ENCODE measurements around the gene DPM3.
A peak's percentile ranks its signal among the peaks of the same experiment; 100 is the strongest.
"Not testable (repeated sequence)": the region's sequence is repeated elsewhere in the genome, so short reads cannot be mapped to it uniquely, and the experiment has no call there.

Gene DPM3, protein sequence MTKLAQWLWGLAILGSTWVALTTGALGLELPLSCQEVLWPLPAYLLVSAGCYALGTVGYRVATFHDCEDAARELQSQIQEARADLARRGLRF
- 3.5 to 4.7 (median 4.2) reads per million in 3 donors for total RNA-seq

DNA sequence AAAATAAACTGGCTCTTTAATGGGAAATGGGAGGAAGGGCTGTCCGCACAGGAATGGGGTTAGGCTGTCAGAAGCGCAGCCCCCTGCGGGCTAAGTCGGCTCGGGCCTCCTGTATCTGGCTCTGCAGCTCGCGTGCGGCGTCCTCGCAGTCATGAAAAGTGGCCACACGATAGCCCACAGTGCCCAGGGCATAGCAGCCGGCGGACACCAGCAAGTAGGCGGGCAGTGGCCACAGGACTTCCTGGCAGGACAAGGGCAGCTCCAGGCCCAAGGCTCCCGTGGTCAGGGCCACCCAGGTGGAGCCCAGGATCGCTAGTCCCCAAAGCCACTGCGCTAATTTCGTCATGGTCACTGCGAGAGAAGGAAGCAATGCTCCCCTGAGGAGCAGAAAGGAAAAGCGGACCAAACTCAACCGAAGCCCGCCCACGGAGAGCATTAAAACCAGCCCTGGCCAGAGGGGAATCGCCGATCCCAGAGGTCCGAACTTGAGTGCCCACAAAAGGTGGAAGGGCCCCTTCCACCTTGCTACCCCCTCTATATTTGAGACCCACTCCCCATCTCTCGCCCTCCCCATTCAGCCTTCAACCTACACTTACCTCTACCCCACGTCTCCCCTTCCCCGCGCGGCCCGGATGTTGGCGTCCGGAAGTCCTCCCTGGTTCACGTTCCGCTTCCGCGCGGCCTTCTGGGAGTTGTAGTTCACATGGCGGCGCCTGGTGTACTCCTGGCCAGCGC, at the start of gene DPM3:
Gene DPM3, minus strand, starts transcription at position 637 of the 735 bp plus-strand sequence. Its CDS starts 291 bp downstream, at position 346.
- Histone ChIP-seq H3K36me3 (ENCODE audit: control insufficient read depth, insufficient read depth, low read length) (no peaks in the 10 kb centered on the region), H3K27ac (ENCODE audit: insufficient read depth, low read length, poor library complexity, severe bottlenecking) (peak within 1 kb of the TSS; percentile 78), H3K9me3 (ENCODE audit: control insufficient read depth, low read length) (no peaks in the 10 kb centered on the region), H3K4me3 (ENCODE audit: insufficient read depth, low read depth, low read length, poor library complexity, severe bottlenecking) (peak within 1 kb of the TSS; percentile 71), H3K4me1 (ENCODE audit: control insufficient read depth, insufficient read depth, low read length, poor library complexity, severe bottlenecking) (peaks cover 24% of the 10 kb centered on the region), H3K27me3 (replicated peaks; ENCODE audit: control insufficient read depth, insufficient read depth, low read length, poor library complexity, severe bottlenecking) (no peaks in the 10 kb centered on the region)
- DNase-seq, result peak; percentile 70 to 82 (median 79)

DNA sequence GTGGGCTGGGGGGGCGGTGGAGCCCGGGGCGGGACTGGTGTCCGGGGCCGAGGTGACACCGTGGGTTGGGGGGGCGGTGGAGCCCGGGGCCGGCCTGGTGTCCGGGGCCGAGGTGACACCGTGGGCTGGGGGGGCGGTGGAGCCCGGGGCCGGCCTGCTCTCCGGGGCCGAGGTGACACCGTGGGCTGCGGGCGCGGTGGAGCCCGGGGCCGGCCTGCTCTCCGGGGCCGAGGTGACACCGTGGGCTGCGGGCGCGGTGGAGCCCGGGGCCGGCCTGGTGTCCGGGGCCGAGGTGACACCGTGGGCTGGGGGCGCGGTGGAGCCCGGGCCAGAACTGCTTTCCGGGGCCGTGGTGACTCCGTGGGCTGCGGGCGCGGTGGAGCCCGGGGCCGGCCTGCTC, 49.6 kb upstream of the DPM3 start:
- not testable (repeated sequence) for H3K27me3 ChIP-seq (replicated peaks; ENCODE audit: control insufficient read depth, insufficient read depth, low read length, poor library complexity, severe bottlenecking); H3K36me3 ChIP-seq (ENCODE audit: control insufficient read depth, insufficient read depth, low read length); H3K9me3 ChIP-seq (ENCODE audit: control insufficient read depth, low read length); H3K27ac ChIP-seq (ENCODE audit: insufficient read depth, low read length, poor library complexity, severe bottlenecking); H3K4me3 ChIP-seq (ENCODE audit: insufficient read depth, low read depth, low read length, poor library complexity, severe bottlenecking); DNase-seq
- H3K4me1 ChIP-seq (ENCODE audit: control insufficient read depth, insufficient read depth, low read length, poor library complexity, severe bottlenecking), result peaks cover 24% of the 10 kb centered on the region

DNA sequence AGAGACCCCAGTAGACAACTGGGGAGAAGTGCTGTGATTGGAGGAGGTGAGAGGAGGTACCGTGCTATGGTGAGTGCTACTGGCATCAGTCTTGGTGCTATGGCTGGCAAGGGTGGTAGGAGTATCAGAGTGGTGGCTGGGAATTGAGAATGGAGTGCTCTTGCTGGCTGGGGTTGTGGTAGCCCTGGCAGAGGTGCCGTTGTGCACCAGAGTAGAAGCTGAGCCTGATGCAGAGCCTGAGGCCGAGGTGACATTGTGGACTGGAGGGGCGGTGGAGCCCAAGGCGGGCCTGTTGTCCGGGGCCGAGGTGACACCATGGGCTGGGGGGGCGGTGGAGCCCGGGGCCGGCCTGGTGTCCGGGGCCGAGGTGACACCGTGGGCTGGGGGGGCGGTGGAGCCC, 47.9 kb upstream of the DPM3 start:
- no peak overlapping the region for H3K4me3 ChIP-seq (ENCODE audit: insufficient read depth, low read depth, low read length, poor library complexity, severe bottlenecking)
- H3K4me1 ChIP-seq (ENCODE audit: control insufficient read depth, insufficient read depth, low read length, poor library complexity, severe bottlenecking), result peaks cover 12% of the 10 kb centered on the region
- no peaks in the 10 kb centered on the region for H3K9me3 ChIP-seq (ENCODE audit: control insufficient read depth, low read length)
- DNase-seq, result no peak
- H3K36me3 ChIP-seq (ENCODE audit: control insufficient read depth, insufficient read depth, low read length), result no peaks in the 10 kb centered on the region
- no peak overlapping the region for H3K27ac ChIP-seq (ENCODE audit: insufficient read depth, low read length, poor library complexity, severe bottlenecking)
- H3K27me3 ChIP-seq (replicated peaks; ENCODE audit: control insufficient read depth, insufficient read depth, low read length, poor library complexity, severe bottlenecking), result no peaks in the 10 kb centered on the region

- Histone ChIP-seq H3K36me3 (ENCODE audit: control insufficient read depth, insufficient read depth, low read length) (no peaks in the 10 kb centered on the region), H3K4me3 (ENCODE audit: insufficient read depth, low read depth, low read length, poor library complexity, severe bottlenecking) (no peak overlapping the region), H3K9me3 (ENCODE audit: control insufficient read depth, low read length) (no peaks in the 10 kb centered on the region), H3K27ac (ENCODE audit: insufficient read depth, low read length, poor library complexity, severe bottlenecking) (no peak overlapping the region), H3K4me1 (ENCODE audit: control insufficient read depth, insufficient read depth, low read length, poor library complexity, severe bottlenecking) (peaks cover 7% of the 10 kb centered on the region), H3K27me3 (replicated peaks; ENCODE audit: control insufficient read depth, insufficient read depth, low read length, poor library complexity, severe bottlenecking) (no peaks in the 10 kb centered on the region)
- DNase-seq, result no peak
Observed at GRCh38 chr1:155187456-155187891, 47.1 kb upstream of the DPM3 start.

DNA sequence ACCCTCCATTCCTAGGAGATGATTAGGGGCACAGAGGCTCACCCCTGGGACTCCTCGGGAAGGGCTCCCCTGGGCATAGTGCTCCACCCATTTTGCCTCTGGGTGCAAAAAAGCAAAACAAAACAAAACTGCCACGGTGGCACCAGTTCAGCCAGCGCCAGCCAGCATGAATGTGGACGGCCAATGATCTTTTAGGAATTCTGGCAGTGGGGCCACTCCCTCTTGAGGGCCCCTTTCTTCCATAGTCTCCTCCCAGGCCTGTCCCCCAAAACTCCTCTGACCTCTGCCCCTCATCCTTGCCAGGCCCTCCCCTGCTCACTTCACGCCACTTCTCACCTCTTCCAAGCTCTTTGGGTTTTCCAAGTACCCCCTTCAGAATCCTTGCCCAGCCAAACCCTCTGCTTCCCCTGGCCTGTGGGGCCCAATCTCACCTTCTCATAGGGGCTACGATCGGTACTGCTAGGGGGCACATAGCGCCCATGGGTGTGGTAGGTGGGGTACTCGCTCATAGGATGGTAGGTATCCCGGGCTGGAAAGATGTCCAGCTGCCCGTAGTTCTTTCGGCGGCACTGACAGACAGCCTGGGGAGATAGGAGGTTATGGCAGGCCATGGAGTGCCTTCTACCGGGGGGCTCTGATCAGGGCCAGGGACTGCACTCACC, 46.6 kb upstream of the DPM3 start:
- Histone ChIP-seq H3K4me3 (ENCODE audit: insufficient read depth, low read depth, low read length, poor library complexity, severe bottlenecking) (no peak overlapping the region), H3K9me3 (ENCODE audit: control insufficient read depth, low read length) (no peaks in the 10 kb centered on the region), H3K36me3 (ENCODE audit: control insufficient read depth, insufficient read depth, low read length) (peaks cover 5% of the 10 kb centered on the region), H3K27ac (ENCODE audit: insufficient read depth, low read length, poor library complexity, severe bottlenecking) (no peak overlapping the region), H3K4me1 (ENCODE audit: control insufficient read depth, insufficient read depth, low read length, poor library complexity, severe bottlenecking) (peaks cover 1% of the 10 kb centered on the region), H3K27me3 (replicated peaks; ENCODE audit: control insufficient read depth, insufficient read depth, low read length, poor library complexity, severe bottlenecking) (no peaks in the 10 kb centered on the region)
- no peak for DNase-seq

GRCh38 chr1:155186067-155186793, 45.9 kb upstream of the DPM3 start:
- Histone ChIP-seq H3K4me1 (ENCODE audit: control insufficient read depth, insufficient read depth, low read length, poor library complexity, severe bottlenecking) (no peaks in the 10 kb centered on the region), H3K36me3 (ENCODE audit: control insufficient read depth, insufficient read depth, low read length) (peaks cover 11% of the 10 kb centered on the region), H3K9me3 (ENCODE audit: control insufficient read depth, low read length) (no peaks in the 10 kb centered on the region), H3K4me3 (ENCODE audit: insufficient read depth, low read depth, low read length, poor library complexity, severe bottlenecking) (no peak overlapping the region), H3K27me3 (replicated peaks; ENCODE audit: control insufficient read depth, insufficient read depth, low read length, poor library complexity, severe bottlenecking) (no peaks in the 10 kb centered on the region), H3K27ac (ENCODE audit: insufficient read depth, low read length, poor library complexity, severe bottlenecking) (no peak overlapping the region)
- no peak for DNase-seq

DNA sequence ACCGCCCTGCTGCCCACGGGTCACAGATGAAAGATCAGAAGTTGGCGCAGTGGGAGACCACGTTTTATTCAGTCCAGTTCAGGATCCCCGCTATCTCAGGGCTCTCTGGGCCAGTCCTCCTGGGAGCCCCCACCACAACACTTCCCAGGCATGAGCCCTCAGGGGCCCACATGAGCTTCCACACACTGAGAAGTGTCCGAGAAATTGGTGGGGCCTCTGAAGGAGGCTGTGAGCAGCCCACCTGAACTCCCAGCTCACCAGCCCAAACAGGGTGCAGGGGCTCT, 45.4 kb upstream of the DPM3 start:
- H3K36me3 ChIP-seq (ENCODE audit: control insufficient read depth, insufficient read depth, low read length), result peaks cover 14% of the 10 kb centered on the region
- H3K4me3 ChIP-seq (ENCODE audit: insufficient read depth, low read depth, low read length, poor library complexity, severe bottlenecking), result no peak overlapping the region
- no peaks in the 10 kb centered on the region for H3K9me3 ChIP-seq (ENCODE audit: control insufficient read depth, low read length)
- H3K27ac ChIP-seq (ENCODE audit: insufficient read depth, low read length, poor library complexity, severe bottlenecking), result no peak overlapping the region
- no peak for DNase-seq
- H3K27me3 ChIP-seq (replicated peaks; ENCODE audit: control insufficient read depth, insufficient read depth, low read length, poor library complexity, severe bottlenecking), result no peaks in the 10 kb centered on the region
- H3K4me1 ChIP-seq (ENCODE audit: control insufficient read depth, insufficient read depth, low read length, poor library complexity, severe bottlenecking), result no peaks in the 10 kb centered on the region

GRCh38 chr1:155184835-155185782, 44.8 kb upstream of the DPM3 start:
- Histone ChIP-seq H3K4me3 (ENCODE audit: insufficient read depth, low read depth, low read length, poor library complexity, severe bottlenecking) (no peak overlapping the region), H3K4me1 (ENCODE audit: control insufficient read depth, insufficient read depth, low read length, poor library complexity, severe bottlenecking) (no peaks in the 10 kb centered on the region), H3K27me3 (replicated peaks; ENCODE audit: control insufficient read depth, insufficient read depth, low read length, poor library complexity, severe bottlenecking) (no peaks in the 10 kb centered on the region), H3K27ac (ENCODE audit: insufficient read depth, low read length, poor library complexity, severe bottlenecking) (no peak overlapping the region), H3K36me3 (ENCODE audit: control insufficient read depth, insufficient read depth, low read length) (peaks cover 14% of the 10 kb centered on the region), H3K9me3 (ENCODE audit: control insufficient read depth, low read length) (no peaks in the 10 kb centered on the region)
- DNase-seq, result no peak

DNA sequence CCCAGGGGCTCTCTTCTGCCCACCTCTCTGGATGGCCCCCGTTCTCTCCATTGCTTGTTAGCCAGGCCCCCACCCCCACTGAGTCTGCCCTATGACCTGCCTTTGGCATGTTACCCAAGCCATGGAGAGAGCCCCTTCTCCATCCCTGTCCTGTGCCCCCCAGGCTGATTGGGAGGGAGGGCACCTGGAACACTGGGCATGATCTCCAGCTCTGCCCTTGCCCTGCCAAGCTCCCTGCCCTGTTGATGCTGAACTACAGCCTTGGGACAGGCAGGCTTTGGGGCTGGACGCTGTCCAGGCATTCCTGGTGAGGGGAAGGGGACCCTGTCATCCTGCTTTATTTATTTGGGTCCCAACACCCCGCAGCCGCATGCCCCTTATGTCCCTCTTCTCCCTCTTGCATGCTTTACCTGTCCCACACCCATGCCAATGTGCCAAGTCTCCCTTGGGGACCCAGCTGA, 44.0 kb upstream of the DPM3 start:
- no peaks in the 10 kb centered on the region for H3K27me3 ChIP-seq (replicated peaks; ENCODE audit: control insufficient read depth, insufficient read depth, low read length, poor library complexity, severe bottlenecking)
- H3K9me3 ChIP-seq (ENCODE audit: control insufficient read depth, low read length), result no peaks in the 10 kb centered on the region
- H3K4me3 ChIP-seq (ENCODE audit: insufficient read depth, low read depth, low read length, poor library complexity, severe bottlenecking), result no peak overlapping the region
- H3K4me1 ChIP-seq (ENCODE audit: control insufficient read depth, insufficient read depth, low read length, poor library complexity, severe bottlenecking), result no peaks in the 10 kb centered on the region
- no peak overlapping the region for H3K27ac ChIP-seq (ENCODE audit: insufficient read depth, low read length, poor library complexity, severe bottlenecking)
- H3K36me3 ChIP-seq (ENCODE audit: control insufficient read depth, insufficient read depth, low read length), result peaks cover 21% of the 10 kb centered on the region
- DNase-seq, result no peak
